Subcutaneous adipose tissue (tissue), 4 donors: ENCODE results near the gene ARHGAP25. TPM values are rescaled to one million over a fixed set of nuclear protein-coding genes. Genes with fewer than 3 reads are reported as not detected.

ENCODE experiments used
- CTCF ChIP-seq: fragments of 450-650 bp; IDR thresholded peaks from one replicate; pipeline ENCODE4 v1.5.1; 2016; ENCODE audit warnings: low read depth, mild to moderate bottlenecking, control low read depth, antibody characterized with exemption, moderate library complexity
- total RNA-seq, 4 donors: library from RNA; depleted of rRNA; stranded (reverse); fragments of >200 nt; gene quantifications; one replicate each; pipeline ENCODE4 v1.1.0, GENCODE V29; 2016

The ARHGAP25 gene
- total RNA-seq, 4 donors from 2014 or later = 7.3 to 29.7 (median 14.3) TPM

- TF ChIP-seq CTCF = no peak
These were observed 4.4 kb downstream of the ARHGAP25 start for GRCh38 chr2:68738906-68739594.

- TF ChIP-seq CTCF = no peak
These were observed 5.2 kb downstream of the ARHGAP25 start for GRCh38 chr2:68739595-68740399.

GRCh38 chr2:68740400-68740914 lies 5.8 kb downstream of the ARHGAP25 start:
- no peak for TF ChIP-seq CTCF

- no peak for TF ChIP-seq CTCF
These were observed 6.6 kb downstream of the ARHGAP25 start for GRCh38 chr2:68741238-68741637.

- TF ChIP-seq CTCF = no peak
These were observed 7.2 kb downstream of the ARHGAP25 start for GRCh38 chr2:68741805-68742306.

- TF ChIP-seq CTCF = no peak
These were observed 8.2 kb downstream of the ARHGAP25 start for GRCh38 chr2:68742626-68743415.
